Loucy (cell line): ENCODE results near the gene WDR5.

Experiments used
- EZH2phosphoT487 ChIP-seq: fragments of 200-600 bp; IDR thresholded peaks from 2 replicates; pipeline ENCODE4 v1.6.1; 2018; ENCODE audit warnings: antibody characterized with exemption, mild to moderate bottlenecking, moderate library complexity, borderline replicate concordance
- TF ChIP-seq, protein P1 (sequence below): fragments of 200-600 bp; sonication (generic); conservative IDR thresholded peaks from 2 replicates; pipeline ENCODE4 v1.5.1; 2014; ENCODE audit warnings: mild to moderate bottlenecking, antibody characterized with exemption, low read length

DNA sequence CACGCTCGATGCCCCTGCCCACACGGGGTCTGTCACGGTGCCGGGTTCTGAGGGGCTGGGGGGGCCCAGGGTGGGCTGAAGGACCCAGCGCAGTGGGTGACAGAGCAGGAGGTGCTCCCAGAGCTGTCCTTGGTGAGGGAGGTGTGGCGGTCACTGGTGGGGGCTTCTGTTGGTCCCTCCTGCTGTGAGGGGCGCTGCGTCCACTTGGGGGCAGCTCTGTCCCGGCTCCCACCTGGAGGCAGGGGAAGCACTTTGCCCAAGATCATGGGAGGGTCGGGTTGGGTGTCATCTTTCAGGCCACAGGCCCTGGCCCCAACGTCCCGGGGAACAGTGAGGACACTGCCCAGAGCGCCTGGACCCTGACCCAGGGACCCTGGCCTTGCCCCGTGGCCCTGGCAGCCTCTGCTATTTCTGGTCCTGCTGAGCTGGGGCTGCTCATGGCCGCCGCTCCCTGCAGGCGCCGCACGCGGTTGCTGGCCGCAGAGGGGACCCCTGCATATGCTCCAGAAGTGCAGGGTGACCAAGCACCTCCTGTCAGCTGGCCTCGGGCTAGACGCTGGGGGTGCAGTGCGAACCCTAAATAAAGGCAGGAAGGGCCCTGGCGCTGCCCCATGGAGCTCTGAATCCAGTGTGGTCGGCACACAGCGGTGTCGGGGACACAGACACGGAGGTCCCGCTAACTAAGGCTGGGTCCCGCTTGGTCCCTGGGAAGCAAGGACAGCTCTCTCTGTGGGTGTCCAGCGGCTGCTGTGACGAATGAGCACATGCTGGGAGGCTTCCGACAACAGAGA lies 40.1 kb downstream of the WDR5 start:
- TF ChIP-seq, protein P1, sequence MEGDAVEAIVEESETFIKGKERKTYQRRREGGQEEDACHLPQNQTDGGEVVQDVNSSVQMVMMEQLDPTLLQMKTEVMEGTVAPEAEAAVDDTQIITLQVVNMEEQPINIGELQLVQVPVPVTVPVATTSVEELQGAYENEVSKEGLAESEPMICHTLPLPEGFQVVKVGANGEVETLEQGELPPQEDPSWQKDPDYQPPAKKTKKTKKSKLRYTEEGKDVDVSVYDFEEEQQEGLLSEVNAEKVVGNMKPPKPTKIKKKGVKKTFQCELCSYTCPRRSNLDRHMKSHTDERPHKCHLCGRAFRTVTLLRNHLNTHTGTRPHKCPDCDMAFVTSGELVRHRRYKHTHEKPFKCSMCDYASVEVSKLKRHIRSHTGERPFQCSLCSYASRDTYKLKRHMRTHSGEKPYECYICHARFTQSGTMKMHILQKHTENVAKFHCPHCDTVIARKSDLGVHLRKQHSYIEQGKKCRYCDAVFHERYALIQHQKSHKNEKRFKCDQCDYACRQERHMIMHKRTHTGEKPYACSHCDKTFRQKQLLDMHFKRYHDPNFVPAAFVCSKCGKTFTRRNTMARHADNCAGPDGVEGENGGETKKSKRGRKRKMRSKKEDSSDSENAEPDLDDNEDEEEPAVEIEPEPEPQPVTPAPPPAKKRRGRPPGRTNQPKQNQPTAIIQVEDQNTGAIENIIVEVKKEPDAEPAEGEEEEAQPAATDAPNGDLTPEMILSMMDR = no peak
- TF ChIP-seq EZH2phosphoT487 = no peak
